ENCODE data around the gene CLP1.

DNA sequence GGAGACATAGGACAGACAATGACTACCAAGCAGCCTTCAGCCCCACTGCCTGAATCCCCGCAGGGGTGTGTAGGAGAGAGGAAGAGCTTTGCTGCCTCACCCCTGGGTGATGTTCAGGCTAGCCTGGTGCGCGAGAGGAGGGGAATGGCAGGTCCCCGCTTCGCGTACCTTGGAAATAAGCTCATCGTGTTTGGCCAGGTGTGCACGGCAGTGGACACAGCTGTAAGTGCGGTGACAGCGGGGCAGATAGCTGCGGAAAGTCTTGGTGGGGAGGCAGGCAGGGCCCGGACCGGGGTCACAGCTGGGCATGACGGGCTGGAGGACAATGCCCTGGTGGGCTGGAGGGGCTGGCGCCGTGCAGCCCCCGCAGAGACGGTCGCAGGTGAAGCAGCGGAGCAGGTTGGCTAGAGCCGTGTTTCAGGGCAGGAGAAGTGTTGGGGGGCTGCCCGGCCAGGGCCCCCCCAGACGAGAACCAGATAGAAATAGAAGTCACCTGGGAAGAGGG, 10.7 kb upstream of the CLP1 start:
- TF ChIP-seq, protein P1, sequence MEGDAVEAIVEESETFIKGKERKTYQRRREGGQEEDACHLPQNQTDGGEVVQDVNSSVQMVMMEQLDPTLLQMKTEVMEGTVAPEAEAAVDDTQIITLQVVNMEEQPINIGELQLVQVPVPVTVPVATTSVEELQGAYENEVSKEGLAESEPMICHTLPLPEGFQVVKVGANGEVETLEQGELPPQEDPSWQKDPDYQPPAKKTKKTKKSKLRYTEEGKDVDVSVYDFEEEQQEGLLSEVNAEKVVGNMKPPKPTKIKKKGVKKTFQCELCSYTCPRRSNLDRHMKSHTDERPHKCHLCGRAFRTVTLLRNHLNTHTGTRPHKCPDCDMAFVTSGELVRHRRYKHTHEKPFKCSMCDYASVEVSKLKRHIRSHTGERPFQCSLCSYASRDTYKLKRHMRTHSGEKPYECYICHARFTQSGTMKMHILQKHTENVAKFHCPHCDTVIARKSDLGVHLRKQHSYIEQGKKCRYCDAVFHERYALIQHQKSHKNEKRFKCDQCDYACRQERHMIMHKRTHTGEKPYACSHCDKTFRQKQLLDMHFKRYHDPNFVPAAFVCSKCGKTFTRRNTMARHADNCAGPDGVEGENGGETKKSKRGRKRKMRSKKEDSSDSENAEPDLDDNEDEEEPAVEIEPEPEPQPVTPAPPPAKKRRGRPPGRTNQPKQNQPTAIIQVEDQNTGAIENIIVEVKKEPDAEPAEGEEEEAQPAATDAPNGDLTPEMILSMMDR (IDR thresholded peaks at IDR 0.05 in 2 of 3, conservative IDR thresholded peaks at IDR 0.05 in 1 of 3; ENCODE audit: control insufficient read depth in 2 of 3, extremely low read depth in 1 of 3, insufficient read depth in 1 of 3, low read depth in 3 of 3, low read length in 3 of 3), result no peak
- TF ChIP-seq JUND (IDR thresholded peaks at IDR 0.05; ENCODE audit: low read depth, low read length) (no peak), GABPA (IDR thresholded peaks at IDR 0.05; ENCODE audit: low read depth) (no peak), RFX5 (IDR thresholded peaks at IDR 0.05; ENCODE audit: low read depth, low read length) (no peak)
